ENCODE data around the gene ANKMY2.

GRCh38 chr7:16554518-16555236 lies 90.9 kb downstream of the ANKMY2 start:
- TF ChIP-seq POLR2A (IDR thresholded peaks at IDR 0.05) (no peak), CTCF (IDR thresholded peaks at IDR 0.05) (no peak)
